MM.1S (cell line): ENCODE data around the gene UIMC1.

ENCODE experiments used
- CTCF ChIP-seq: fragments of 300-600 bp; sonication (generic); IDR thresholded peaks from 2 replicates; pipeline ENCODE4 v1.5.1; 2016; ENCODE audit warnings: antibody characterized with exemption, low read length, mixed read lengths
- EZH2phosphoT487 ChIP-seq: fragments of 300-600 bp; sonication (generic); IDR thresholded peaks from 2 replicates; pipeline ENCODE4 v1.6.1; 2018; ENCODE audit warnings: antibody characterized with exemption, low read length

DNA sequence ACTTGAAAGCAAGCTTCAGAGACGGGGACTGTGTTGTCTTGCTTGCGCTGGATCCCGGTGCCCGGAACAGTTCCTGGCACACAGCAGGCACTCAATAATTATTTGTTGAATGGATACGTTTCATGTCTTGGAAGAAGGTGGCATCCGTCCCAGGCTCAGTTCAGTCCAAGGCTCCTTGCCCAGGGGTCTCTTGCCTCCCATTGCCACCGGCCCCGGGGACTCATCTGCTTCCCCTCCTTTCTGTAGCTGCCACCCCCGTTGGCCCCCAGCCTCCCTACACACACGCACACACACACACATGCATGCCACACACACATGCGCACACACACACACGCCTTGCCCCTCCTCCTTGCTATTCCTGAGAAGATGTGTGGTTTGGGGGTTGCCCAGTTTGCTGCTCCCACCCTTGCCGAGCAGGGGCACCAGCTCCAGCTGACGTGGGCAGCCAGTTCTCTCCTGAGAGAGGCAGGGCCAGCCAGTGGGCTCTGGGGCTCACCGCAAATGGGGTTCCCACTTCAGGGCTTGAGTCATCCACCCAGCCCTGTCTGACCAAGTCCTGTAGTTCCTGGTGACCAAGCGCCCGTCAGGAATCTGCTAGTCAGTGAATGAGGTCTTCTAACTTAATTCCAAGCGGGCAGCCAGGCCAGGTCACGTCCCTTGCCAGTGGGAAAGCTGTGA, 149.2 kb downstream of the UIMC1 start:
- TF ChIP-seq CTCF (no peak), EZH2phosphoT487 (no peak)
